SU-DHL-6 (cell line): Measurements from ENCODE around the gene DOCK9.

ENCODE experiments used
- H2AFZ ChIP-seq: fragments of 200-600 bp; sonication (generic); 2 replicates; pipeline ENCODE4 v1.6.1; 2014; ENCODE audit warnings: low read depth, mild to moderate bottlenecking, moderate library complexity, mixed read lengths, antibody characterized with exemption, low read length; ENCODE audit not compliant: severe bottlenecking
- H3F3A ChIP-seq: fragments of 200-600 bp; shearing (Covaris generic); 2 replicates; pipeline ENCODE4 v1.6.0; 2016; ENCODE audit warnings: antibody characterized with exemption, mild to moderate bottlenecking; ENCODE audit not compliant: insufficient read depth
- H3K27ac ChIP-seq: fragments of 200-600 bp; sonication (generic); 2 replicates; pipeline ENCODE4 v1.5.1; 2016; ENCODE audit warnings: low read depth, mild to moderate bottlenecking, low read length, moderate library complexity, mixed read lengths
- H3K27me3 ChIP-seq: fragments of 200-600 bp; sonication (generic), shearing (Covaris generic); 2 replicates; pipeline ENCODE4 v1.6.0; 2014; ENCODE audit warnings: mild to moderate bottlenecking, low read length
- H3K36me3 ChIP-seq: fragments of 200-600 bp; sonication (generic); 2 replicates; pipeline ENCODE4 v1.6.1; 2014; ENCODE audit warnings: mild to moderate bottlenecking, low read length, mixed read lengths
- H3K4me2 ChIP-seq: fragments of 300-600, 200-600 bp; shearing (Covaris generic), sonication (generic); 2 replicates; pipeline ENCODE4 v1.6.0; 2014; ENCODE audit warnings: low read length, low read depth, mild to moderate bottlenecking; ENCODE audit not compliant: poor library complexity, severe bottlenecking
- H3K4me3 ChIP-seq: fragments of 200-600 bp; sonication (generic); 2 replicates; pipeline ENCODE4 v1.5.1; 2014; ENCODE audit warnings: antibody characterized with exemption, low read length, mild to moderate bottlenecking, mixed read lengths; ENCODE audit not compliant: insufficient read depth, poor library complexity, severe bottlenecking
- H3K79me2 ChIP-seq: fragments of 200-600 bp; sonication (generic); 2 replicates; pipeline ENCODE4 v1.6.1; 2014; ENCODE audit warnings: mild to moderate bottlenecking, low read length, moderate library complexity; ENCODE audit not compliant: insufficient read depth
- H3K9ac ChIP-seq: fragments of 200-600 bp; sonication (generic); 2 replicates; pipeline ENCODE4 v1.7.0; 2014; ENCODE audit warnings: mild to moderate bottlenecking, low read length
- H3K9me2 ChIP-seq: fragments of 200-600 bp; sonication (generic); replicated peaks from 2 replicates; pipeline ENCODE4 v1.6.1; 2014; ENCODE audit warnings: low read length; ENCODE audit not compliant: insufficient read depth
- H3K9me3 ChIP-seq: fragments of 200-600 bp; sonication (generic); 2 replicates; pipeline ENCODE4 v1.6.1; 2014; ENCODE audit warnings: low read length, mixed read lengths; ENCODE audit not compliant: insufficient read depth
- H4K20me1 ChIP-seq: fragments of 200-600 bp; sonication (generic); 2 replicates; pipeline ENCODE4 v1.6.1; 2014; ENCODE audit warnings: low read depth, mild to moderate bottlenecking, antibody characterized with exemption, low read length, moderate library complexity, mixed read lengths
- CTCF ChIP-seq: fragments of 200-600 bp; sonication (generic); IDR thresholded peaks from one replicate; pipeline ENCODE4 v1.5.1; 2017; ENCODE audit warnings: antibody characterized with exemption, mild to moderate bottlenecking, low read length, moderate library complexity; ENCODE audit not compliant: insufficient read depth, poor library complexity, severe bottlenecking
- EZH2phosphoT487 ChIP-seq: fragments of 200-600 bp; sonication (generic), shearing (Covaris generic); conservative IDR thresholded peaks from 2 replicates; pipeline ENCODE4 v1.6.1; 2018; ENCODE audit warnings: mild to moderate bottlenecking, antibody characterized with exemption, low read length, moderate library complexity, mixed read lengths

DOCK9 gene

GRCh38 chr13:98886587-98887230 lies 91.2 kb downstream of the DOCK9 start:
- no peaks in the 10 kb centered on the region for H3F3A ChIP-seq
- no peaks in the 10 kb centered on the region for H3K79me2 ChIP-seq
- TF ChIP-seq CTCF: no peak
- TF ChIP-seq EZH2phosphoT487: no peak
- no peak overlapping the region for H3K27ac ChIP-seq
- H3K9me3 ChIP-seq: no peaks in the 10 kb centered on the region
- H4K20me1 ChIP-seq: no peaks in the 10 kb centered on the region
- H3K27me3 ChIP-seq: no peaks in the 10 kb centered on the region
- H3K9me2 ChIP-seq: no peaks in the 10 kb centered on the region
- H3K4me3 ChIP-seq: no peak overlapping the region
- H2AFZ ChIP-seq: no peak overlapping the region
- H3K9ac ChIP-seq: no peak overlapping the region
- no peaks in the 10 kb centered on the region for H3K36me3 ChIP-seq
- H3K4me2 ChIP-seq: no peak overlapping the region

- H2AFZ ChIP-seq: no peak overlapping the region
- no peaks in the 10 kb centered on the region for H3K9me3 ChIP-seq
- no peaks in the 10 kb centered on the region for H4K20me1 ChIP-seq
- H3F3A ChIP-seq: no peaks in the 10 kb centered on the region
- H3K36me3 ChIP-seq: no peaks in the 10 kb centered on the region
- H3K79me2 ChIP-seq: no peaks in the 10 kb centered on the region
- no peaks in the 10 kb centered on the region for H3K9me2 ChIP-seq
- no peaks in the 10 kb centered on the region for H3K27me3 ChIP-seq
- H3K9ac ChIP-seq: no peak overlapping the region
- H3K4me2 ChIP-seq: no peak overlapping the region
- TF ChIP-seq EZH2phosphoT487 (no peak), CTCF (no peak)
- no peak overlapping the region for H3K4me3 ChIP-seq
- no peak overlapping the region for H3K27ac ChIP-seq
Observed at GRCh38 chr13:98885600-98885999, 92.3 kb downstream of the DOCK9 start.

- Histone ChIP-seq H3K27me3 (no peaks in the 10 kb centered on the region), H3K79me2 (no peaks in the 10 kb centered on the region), H3F3A (no peaks in the 10 kb centered on the region), H3K27ac (no peak overlapping the region), H3K9me2 (no peaks in the 10 kb centered on the region), H3K36me3 (no peaks in the 10 kb centered on the region), H3K9ac (no peak overlapping the region), H4K20me1 (no peaks in the 10 kb centered on the region), H3K4me2 (no peak overlapping the region), H2AFZ (no peak overlapping the region), H3K9me3 (no peaks in the 10 kb centered on the region), H3K4me3 (no peak overlapping the region)
- no peak for TF ChIP-seq CTCF
- TF ChIP-seq EZH2phosphoT487: no peak
Observed at GRCh38 chr13:98883998-98884397, 93.9 kb downstream of the DOCK9 start.
